ENCODE results near the gene NR2F1.

DNA sequence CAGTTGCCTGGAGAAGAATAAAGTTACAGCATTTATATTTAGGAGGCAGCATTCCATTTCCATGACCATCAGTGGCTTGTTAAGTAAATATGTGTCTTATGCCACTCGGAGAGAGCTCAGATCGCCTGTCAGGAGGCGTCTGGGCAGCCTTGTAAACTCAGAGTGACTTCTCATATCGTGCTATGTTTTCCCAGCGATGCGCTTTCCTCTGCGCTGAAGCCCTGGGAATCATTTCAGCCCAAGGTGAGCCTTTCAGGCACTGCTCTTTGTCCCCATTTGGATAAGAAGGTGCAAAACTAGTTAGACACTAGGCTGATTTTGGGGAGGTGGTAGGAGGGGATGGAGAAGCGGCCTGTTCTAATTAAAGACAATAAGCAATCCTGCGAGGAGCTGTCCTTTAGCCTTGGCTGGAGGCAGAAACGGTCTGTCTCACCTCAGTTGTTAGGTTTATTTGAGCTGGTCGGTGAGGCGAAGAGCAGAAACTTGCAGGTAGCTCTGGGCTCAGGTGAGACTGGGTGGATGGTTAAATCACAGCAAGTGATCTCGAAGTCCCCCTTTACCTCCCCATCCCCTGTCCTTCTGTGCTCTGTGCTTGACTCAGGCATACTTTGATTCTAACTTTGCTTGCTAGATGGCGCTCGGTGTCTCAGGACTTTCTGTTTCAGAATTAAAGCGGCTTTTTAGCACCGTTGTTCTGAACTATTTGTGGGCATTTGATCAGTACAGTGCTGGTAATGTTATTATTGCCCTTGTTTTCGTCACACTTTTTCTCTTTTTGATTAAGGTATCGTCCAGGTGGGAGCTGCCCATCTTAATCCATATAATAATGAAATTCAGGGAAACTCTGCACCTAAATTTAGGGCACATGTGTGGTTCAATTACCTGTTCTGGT, 24.6 kb downstream of the NR2F1 start:
- TF ChIP-seq, protein P1, sequence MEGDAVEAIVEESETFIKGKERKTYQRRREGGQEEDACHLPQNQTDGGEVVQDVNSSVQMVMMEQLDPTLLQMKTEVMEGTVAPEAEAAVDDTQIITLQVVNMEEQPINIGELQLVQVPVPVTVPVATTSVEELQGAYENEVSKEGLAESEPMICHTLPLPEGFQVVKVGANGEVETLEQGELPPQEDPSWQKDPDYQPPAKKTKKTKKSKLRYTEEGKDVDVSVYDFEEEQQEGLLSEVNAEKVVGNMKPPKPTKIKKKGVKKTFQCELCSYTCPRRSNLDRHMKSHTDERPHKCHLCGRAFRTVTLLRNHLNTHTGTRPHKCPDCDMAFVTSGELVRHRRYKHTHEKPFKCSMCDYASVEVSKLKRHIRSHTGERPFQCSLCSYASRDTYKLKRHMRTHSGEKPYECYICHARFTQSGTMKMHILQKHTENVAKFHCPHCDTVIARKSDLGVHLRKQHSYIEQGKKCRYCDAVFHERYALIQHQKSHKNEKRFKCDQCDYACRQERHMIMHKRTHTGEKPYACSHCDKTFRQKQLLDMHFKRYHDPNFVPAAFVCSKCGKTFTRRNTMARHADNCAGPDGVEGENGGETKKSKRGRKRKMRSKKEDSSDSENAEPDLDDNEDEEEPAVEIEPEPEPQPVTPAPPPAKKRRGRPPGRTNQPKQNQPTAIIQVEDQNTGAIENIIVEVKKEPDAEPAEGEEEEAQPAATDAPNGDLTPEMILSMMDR (conservative IDR thresholded peaks at IDR 0.05; ENCODE audit: low read depth in 2 of 2) = peak; percentile 72 to 81
- TF ChIP-seq EZH2phosphoT487 (IDR thresholded peaks at IDR 0.05; ENCODE audit: unreplicated experiment) = peak; percentile 47
- peak; percentile 40 for TF ChIP-seq EZH2 (IDR thresholded peaks at IDR 0.05; ENCODE audit: low read depth, unreplicated experiment)
- no peak for TF ChIP-seq POLR2AphosphoS5 (IDR thresholded peaks at IDR 0.05; ENCODE audit: low read depth)
- no peak for TF ChIP-seq CREB1 (CRISPR knock-in tag; IDR thresholded peaks at IDR 0.05; ENCODE audit: low read depth)
- TF ChIP-seq REST (IDR thresholded peaks at IDR 0.05; ENCODE audit: unreplicated experiment) = no peak
- no peak for TF ChIP-seq JUNB (IDR thresholded peaks at IDR 0.05; ENCODE audit: unreplicated experiment)
- TF ChIP-seq NANOG (IDR thresholded peaks at IDR 0.05; ENCODE audit: borderline replicate concordance) = no peak
- TF ChIP-seq ZNF462 (CRISPR knock-in tag; IDR thresholded peaks at IDR 0.05) = no peak
- no peak for TF ChIP-seq ZNF331 (CRISPR knock-in tag; IDR thresholded peaks at IDR 0.05; ENCODE audit: low read depth)
- TF ChIP-seq, protein P2, sequence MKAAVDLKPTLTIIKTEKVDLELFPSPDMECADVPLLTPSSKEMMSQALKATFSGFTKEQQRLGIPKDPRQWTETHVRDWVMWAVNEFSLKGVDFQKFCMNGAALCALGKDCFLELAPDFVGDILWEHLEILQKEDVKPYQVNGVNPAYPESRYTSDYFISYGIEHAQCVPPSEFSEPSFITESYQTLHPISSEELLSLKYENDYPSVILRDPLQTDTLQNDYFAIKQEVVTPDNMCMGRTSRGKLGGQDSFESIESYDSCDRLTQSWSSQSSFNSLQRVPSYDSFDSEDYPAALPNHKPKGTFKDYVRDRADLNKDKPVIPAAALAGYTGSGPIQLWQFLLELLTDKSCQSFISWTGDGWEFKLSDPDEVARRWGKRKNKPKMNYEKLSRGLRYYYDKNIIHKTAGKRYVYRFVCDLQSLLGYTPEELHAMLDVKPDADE (IDR thresholded peaks at IDR 0.05) = peak; percentile 19; the same call in 1 of the 2 replicates
- TF ChIP-seq STAT1 (IDR thresholded peaks at IDR 0.05; ENCODE audit: unreplicated experiment) = no peak
- TF ChIP-seq ZNF114 (CRISPR knock-in tag; IDR thresholded peaks at IDR 0.05) = no peak
